ENCODE data around the gene USP3. TPM values are rescaled to one million over a fixed set of nuclear protein-coding genes. Genes with fewer than 3 reads are reported as not detected.

USP3 gene
- total and polyA plus RNA-seq, 9 of the 15 experiments (the other 6 are each of a cell fraction or from before 2014, with no cell fraction given): 17.3 to 54.3 (median 34.8) TPM

GRCh38 chr15:63538876-63539275 is 34.5 kb downstream of the USP3 start:
- 65% methylated on average over 3 of the region's 3 CpGs for WGBS (ENCODE audit: insufficient coverage, low coverage, missing lambda C conversion rate)
- in situ Hi-C loops (cut with MboI) (no loop called here), intact Hi-C loops (cut with micrococcal nuclease) (no loop called here)
- H3K27me3 ChIP-seq (ENCODE audit: control insufficient read depth in 2 of 2, insufficient read depth in 2 of 2, low read length in 2 of 2): no peaks in the 10 kb centered on the region
- H3K79me2 ChIP-seq (ENCODE audit: control insufficient read depth, insufficient read depth, low read length): peaks cover 52% of the 10 kb centered on the region
- no peak for FAIRE-seq
- H3K9me1 ChIP-seq (ENCODE audit: control insufficient read depth, insufficient read depth, low read length): no peaks in the 10 kb centered on the region
- no peak overlapping the region for H2AFZ ChIP-seq (ENCODE audit: low read depth, low read length)
- POLR2A ChIA-PET: interaction anchor here (1.0 kb wide), 1 partner anchor 13 kb away, joined by 3 read pairs; no protein-coding TSS in a partner anchor
- CTCF ChIA-PET (ENCODE audit: low intra/inter-chr PET ratio): no interaction called here
- no peak overlapping the region for H3K27ac ChIP-seq (ENCODE audit: extremely low read depth, low read depth, low read length)
- no peaks in the 10 kb centered on the region for H3K9me3 ChIP-seq (replicated peaks; ENCODE audit: control insufficient read depth, insufficient read depth, low read depth, low read length)
- peaks cover 0 to 6% of the 10 kb centered on the region in 2 experiments; a peak in 1 of 5 replicates for H3K4me1 ChIP-seq (replicated peaks in 1 of 2; ENCODE audit: control insufficient read depth in 2 of 2, insufficient read depth in 2 of 2, low read length in 2 of 2)
- DNase-seq (ENCODE audit: extremely low read depth in 1 of 4, low spot score in 3 of 4): no peak
- H3K4me2 ChIP-seq (ENCODE audit: insufficient read depth, low read length): no peak overlapping the region
- H3K4me3 ChIP-seq: no peak overlapping the region
- ATAC-seq: no peak
- no peak overlapping the region for H3K9ac ChIP-seq (ENCODE audit: insufficient read depth in 1 of 2, low read depth in 2 of 2, low read length in 2 of 2)
- BruUV-seq (replicated peaks): no TSS peak
- H3K36me3 ChIP-seq (ENCODE audit: control insufficient read depth, insufficient read depth, low read length): peaks cover 27% of the 10 kb centered on the region
- H4K20me1 ChIP-seq (replicated peaks; ENCODE audit: control insufficient read depth, insufficient read depth, low read length): 0 out of 2 replicates have a peak, but pooled peaks cover 3% of the 10 kb centered on the region
- TF ChIP-seq DLX4 (CRISPR knock-in tag; IDR thresholded peaks at IDR 0.05) (no peak), E2F3 (CRISPR knock-in tag; IDR thresholded peaks at IDR 0.05) (no peak), ZNF76 (CRISPR knock-in tag; IDR thresholded peaks at IDR 0.05; ENCODE audit: borderline replicate concordance) (no peak), ZNF584 (CRISPR knock-in tag; IDR thresholded peaks at IDR 0.05; ENCODE audit: low read depth) (no peak), MYC (IDR thresholded peaks at IDR 0.05; ENCODE audit: low read depth, low read length) (no peak), MYC (CRISPR knock-in tag; IDR thresholded peaks at IDR 0.05; ENCODE audit: borderline replicate concordance, low read depth) (no peak), SPI1 (IDR thresholded peaks at IDR 0.05; ENCODE audit: borderline replicate concordance, low read depth, low read length) (no peak), E2F6 (IDR thresholded peaks at IDR 0.05; ENCODE audit: borderline replicate concordance in 1 of 2, extremely low read depth in 1 of 2, insufficient read depth in 1 of 2, insufficient read length in 1 of 2, low read depth in 1 of 2, low read length in 1 of 2, poor library complexity in 1 of 2, severe bottlenecking in 1 of 2) (no peak), JUN (IDR thresholded peaks at IDR 0.05; ENCODE audit: borderline replicate concordance, low read depth, low read length) (no peak), JUN (CRISPR knock-in tag; IDR thresholded peaks at IDR 0.05; ENCODE audit: borderline replicate concordance) (no peak), ZNF407 (IDR thresholded peaks at IDR 0.05; ENCODE audit: low read depth) (no peak), ZNF668 (CRISPR knock-in tag; IDR thresholded peaks at IDR 0.05) (no peak), CBFA2T3 (IDR thresholded peaks at IDR 0.05) (no peak), NEUROD1 (IDR thresholded peaks at IDR 0.05; ENCODE audit: borderline replicate concordance, low read depth, low read length, partially characterized antibody) (no peak)

All from K562 (cell line).